HepG2 (cell line): ENCODE data around the gene ERP44. TPM values are rescaled to one million over a fixed set of nuclear protein-coding genes. Genes with fewer than 3 reads are reported as not detected.

Experiments
- ATAC-seq: fragments of 200-7000 bp; cut with Tn5 transposase; 3 replicates; pipeline ENCODE4 v1.9.1; 2020; ENCODE audit warnings: mild to moderate bottlenecking, moderate library complexity
- BruUV-seq: library from RNA; stranded (reverse); fragments of 400-500 nt; replicated peaks from 2 replicates; lab custom pipeline; 2021; lab: Mats Ljungman, UMichigan
- CTCF ChIA-PET: fragments of 300-600 bp; formaldehyde crosslinking; extraction: SDS; loops from one replicate; lab custom pipeline; 2021; ENCODE audit warnings: low total read pairs, inconsistent platforms, low intra/inter-chr PET ratio; lab: Yijun Ruan, JAX
- POLR2A ChIA-PET: fragments of 350-600 bp; sonication (Branson Sonifier 250); formaldehyde crosslinking; loops from one replicate; lab custom pipeline; 2020; ENCODE audit warnings: antibody characterized with exemption, inconsistent platforms; lab: Yijun Ruan, JAX
- DNase-seq: peaks from one replicate; pipeline ENCODE4 v3.0.0-alpha.2; 2015; ENCODE audit warnings: low spot score
- FAIRE-seq: peaks from 3 replicates; lab custom pipeline; 2011; peaks lifted over from hg19 to GRCh38; lab: Jason Lieb, UNC
- H2AFZ ChIP-seq: one replicate; pipeline ENCODE4 v1.6.1; 2011; ENCODE audit warnings: low read length, inconsistent platforms
- H3K27ac ChIP-seq: fragments of 300-600 bp; 3 replicates; pipeline ENCODE4 v1.8.0; 2011; ENCODE audit warnings: mixed run types, mild to moderate bottlenecking, mixed read lengths, low read length, inconsistent platforms; ENCODE audit not compliant: insufficient read depth; ENCODE audit errors: extremely low read length
- H3K27me3 ChIP-seq, 2 experiments: fragments of 200-600 bp in 1 of 2; 2 replicates in 1 of 2; 3 replicates in 1 of 2; pipeline versions ENCODE4 v1.6.0 to v1.8.0; 2011; ENCODE audit warnings: low read length in 2 of 2, mild to moderate bottlenecking in 2 of 2, moderate library complexity in 2 of 2, inconsistent platforms in 1 of 2; ENCODE audit not compliant: insufficient read depth in 2 of 2, control insufficient read depth in 1 of 2
- H3K36me3 ChIP-seq, 2 experiments: fragments of 200-600 bp in 1 of 2; replicated peaks in 1 of 2; 2 replicates in 1 of 2; 3 replicates in 1 of 2; pipeline versions ENCODE4 v1.5.1 to v1.8.0; 2011; ENCODE audit warnings: low read length in 2 of 2, inconsistent platforms in 1 of 2; ENCODE audit not compliant: insufficient read depth in 2 of 2, control insufficient read depth in 1 of 2
- H3K4me1 ChIP-seq: 2 replicates; pipeline ENCODE4 v1.5.1; 2012; ENCODE audit warnings: low read length, inconsistent platforms; ENCODE audit not compliant: insufficient read depth
- H3K4me2 ChIP-seq: 2 replicates; pipeline ENCODE4 v1.6.0; 2011; ENCODE audit warnings: low read depth, low read length, inconsistent platforms
- H3K4me3 ChIP-seq, 3 experiments: fragments of 200-600 bp in 1 of 3; sonication (generic), shearing (Covaris generic) in 1 of 3; replicated peaks in 1 of 3; 2 replicates each; pipeline ENCODE4 v1.5.1; 2011 to 2016; ENCODE audit warnings: low read length in 3 of 3, inconsistent platforms in 2 of 3, low read depth in 2 of 3, mild to moderate bottlenecking in 2 of 3, control low read depth in 1 of 3, mixed read lengths in 1 of 3; ENCODE audit not compliant: insufficient read depth in 1 of 3
- H3K79me2 ChIP-seq: one replicate; pipeline ENCODE4 v1.6.1; 2011; ENCODE audit warnings: low read length, inconsistent platforms; ENCODE audit not compliant: insufficient read depth
- H3K9ac ChIP-seq: 2 replicates; pipeline ENCODE4 v1.6.0; 2011; ENCODE audit warnings: mild to moderate bottlenecking, low read depth, low read length, inconsistent platforms; ENCODE audit not compliant: insufficient read depth
- H3K9me3 ChIP-seq: 2 replicates; pipeline ENCODE4 v1.5.1; 2012; ENCODE audit warnings: mild to moderate bottlenecking, low read length
- H4K20me1 ChIP-seq: 2 replicates; pipeline ENCODE4 v1.6.0; 2011; ENCODE audit warnings: inconsistent platforms, mild to moderate bottlenecking, low read length, moderate library complexity; ENCODE audit not compliant: insufficient read depth
- ARID4A ChIP-seq: sonication (generic); formaldehyde crosslinking; IDR thresholded peaks from 2 replicates; pipeline ENCODE4 v1.5.0; 2020; ENCODE audit warnings: mild to moderate bottlenecking, missing genetic modification reagents, borderline replicate concordance
- DR1 ChIP-seq: sonication (generic); formaldehyde crosslinking; IDR thresholded peaks from 2 replicates; pipeline ENCODE4 v1.8.0; 2021; ENCODE audit warnings: mild to moderate bottlenecking, missing genetic modification reagents, inconsistent platforms
- NFYB ChIP-seq: sonication (generic); formaldehyde crosslinking; IDR thresholded peaks from 2 replicates; pipeline ENCODE4 v1.4.0; 2020; ENCODE audit warnings: missing genetic modification reagents
- SALL2 ChIP-seq: sonication (generic); formaldehyde crosslinking; IDR thresholded peaks from 2 replicates; pipeline ENCODE4 v1.8.1; 2023; ENCODE audit warnings: mild to moderate bottlenecking, missing genetic modification reagents, inconsistent platforms
- U2AF1 ChIP-seq: fragments of 200-400 bp; formaldehyde crosslinking; optimal IDR thresholded peaks from 2 replicates; pipeline ENCODE3; 2017; ENCODE audit warnings: mild to moderate bottlenecking, low read depth, low read length
- ZNF274 ChIP-seq: sonication (generic); formaldehyde crosslinking; IDR thresholded peaks from 2 replicates; pipeline ENCODE4 v1.5.1; 2020; ENCODE audit warnings: mild to moderate bottlenecking, missing genetic modification reagents
- ZNF280B ChIP-seq: sonication (generic); formaldehyde crosslinking; IDR thresholded peaks from 2 replicates; pipeline ENCODE4 v1.5.0; 2020; ENCODE audit warnings: missing genetic modification reagents, mild to moderate bottlenecking, borderline replicate concordance
- ZNF724P ChIP-seq: sonication (generic); formaldehyde crosslinking; IDR thresholded peaks from 2 replicates; pipeline ENCODE4 v1.8.0; 2022; ENCODE audit warnings: missing genetic modification reagents, borderline replicate concordance
- WGBS: methylation state at CpG from one replicate; pipeline ENCODE4 v1.1.6; 2017; ENCODE audit warnings: low lambda C conversion rate; 5-methylcytosine and 5-hydroxymethylcytosine counted together
- in situ Hi-C: cut with HindIII; loops from 2 replicates; pipeline ENCODE4 v1.10.0; 2017; ENCODE audit warnings: low pct_unique_long_range_greater_than_20kb; ENCODE audit not compliant: extremely low pct_ligation_motif_present
- intact Hi-C: fragments of 100-400 bp; cut with micrococcal nuclease; formaldehyde crosslinking; loops from one replicate; pipeline ENCODE4 v1.10.0; 2022; ENCODE audit not compliant: unreplicated experiment
- polyA plus RNA-seq, 8 experiments: library from polyadenylated mRNA; depleted of rRNA in 3 of 8; stranded (reverse) in 7 of 8; unstranded in 1 of 8; fragments of >200 nt; fragmentation: Illumina TruSeq in 4 of 8; extraction: Trizol in 4 of 8; gene quantifications; 2 replicates each; pipeline versions ENCODE4 v1.2.1 to v1.2.3, GENCODE V29; 2011 to 2016; ENCODE audit warnings: low read depth in 4 of 8, missing spikeins in 1 of 8, mixed read lengths in 1 of 8; ENCODE audit not compliant: insufficient read depth in 1 of 8
- total RNA-seq, 5 experiments: library from RNA; depleted of rRNA; stranded (reverse); fragments of >200 nt; fragmentation: Illumina TruSeq; extraction: Trizol; gene quantifications; 2 replicates each; pipeline ENCODE4 v1.2.3, GENCODE V29; 2016; ENCODE audit warnings: low read depth in 1 of 5

Gene ERP44
- total and polyA plus RNA-seq, 2 of the 13 experiments (the other 11 are each of a cell fraction or from before 2014, with no cell fraction given), result 8.9 to 13.8 TPM

DNA sequence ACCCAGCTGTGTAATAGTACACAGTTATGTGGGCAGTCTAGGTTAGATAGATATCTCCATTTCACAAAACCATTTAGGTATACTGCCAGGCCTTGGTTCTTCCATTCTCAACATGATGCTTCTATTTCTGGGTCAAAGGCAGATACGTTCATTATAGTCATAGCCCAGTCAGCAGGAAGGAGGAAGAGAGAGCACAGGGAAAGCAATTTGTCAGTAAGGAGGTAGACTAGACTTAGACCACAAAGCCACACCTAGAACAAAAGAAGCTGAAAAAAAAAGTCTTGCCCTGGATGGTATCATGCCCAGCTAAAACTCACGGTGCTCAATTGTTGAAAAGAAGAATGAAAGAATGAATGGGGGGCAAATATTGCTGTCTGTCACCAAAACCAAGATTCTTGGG lies 7.8 kb upstream of the ERP44 start:
- no peak for FAIRE-seq

More for the DNA sequence above, 7.8 kb upstream of the ERP44 start:
- Histone ChIP-seq H3K9ac (no peak overlapping the region), H3K4me1 (no peaks in the 10 kb centered on the region), H3K9me3 (no peaks in the 10 kb centered on the region), H3K4me2 (no peak overlapping the region), H3K36me3 (peaks cover 3 to 34% of the 10 kb centered on the region in 2 experiments), H2AFZ (no peak overlapping the region), H3K79me2 (no peaks in the 10 kb centered on the region), H3K27me3 (no peaks in the 10 kb centered on the region), H4K20me1 (no peaks in the 10 kb centered on the region), H3K4me3 (no peak overlapping the region), H3K27ac (no peak overlapping the region)
- WGBS, result 98% methylated on average over 2 of the region's 2 CpGs
- TF ChIP-seq ZNF280B (no peak), DR1 (CRISPR knock-in tag) (no peak), ARID4A (no peak), NFYB (CRISPR knock-in tag) (no peak), ZNF274 (CRISPR knock-in tag) (no peak), ZNF724P (CRISPR knock-in tag) (no peak), SALL2 (no peak), U2AF1 (no peak)
- in situ Hi-C loops (no loop called here), intact Hi-C loops (no loop called here)
- DNase-seq (no peak), ATAC-seq (no peak)
- ChIA-PET CTCF (no interaction called here), POLR2A (no interaction called here)
- BruUV-seq, result no TSS peak
